Neural cell (in vitro differentiated cells): ENCODE data around the gene KCNE3. TPM values are rescaled to one million over a fixed set of nuclear protein-coding genes. Genes with fewer than 3 reads are reported as not detected.

Experiments used
- H2AFZ ChIP-seq: fragments of 200-600, 300-800 bp; sonication (generic), shearing (Covaris generic); 2 replicates; pipeline ENCODE4 v1.6.0; 2014; ENCODE audit warnings: low read depth, mild to moderate bottlenecking, antibody characterized with exemption, low read length, moderate library complexity
- H3F3A ChIP-seq: fragments of 200-600 bp; shearing (Covaris generic); 2 replicates; pipeline ENCODE4 v1.6.1; 2016; ENCODE audit warnings: mild to moderate bottlenecking, moderate library complexity, mixed read lengths, antibody characterized with exemption, low read length; ENCODE audit not compliant: insufficient read depth, poor library complexity, severe bottlenecking
- H3K27ac ChIP-seq: fragments of 200-600, 300-800 bp; sonication (generic), shearing (Covaris generic); 2 replicates; pipeline ENCODE4 v1.5.1; 2014; ENCODE audit warnings: mild to moderate bottlenecking, low read length, moderate library complexity
- H3K27me3 ChIP-seq: fragments of 300-800, 200-600 bp; sonication (generic), shearing (Covaris generic); 2 replicates; pipeline ENCODE4 v1.6.0; 2014; ENCODE audit warnings: mild to moderate bottlenecking, low read depth, low read length, moderate library complexity; ENCODE audit not compliant: insufficient read depth
- H3K36me3 ChIP-seq: fragments of 300-800, 200-600 bp; sonication (generic), shearing (Covaris generic); 2 replicates; pipeline ENCODE4 v1.5.1; 2014; ENCODE audit warnings: mild to moderate bottlenecking, antibody characterized with exemption, low read length, moderate library complexity; ENCODE audit not compliant: insufficient read depth
- H3K4me2 ChIP-seq: fragments of 300-800, 200-600 bp; sonication (generic), shearing (Covaris generic); 2 replicates; pipeline ENCODE4 v1.6.0; 2014; ENCODE audit warnings: mild to moderate bottlenecking, low read length
- H3K4me3 ChIP-seq: fragments of 300-800, 200-600 bp; sonication (generic), shearing (Covaris generic); 2 replicates; pipeline ENCODE4 v1.5.1; 2014; ENCODE audit warnings: mild to moderate bottlenecking, low read length, moderate library complexity
- H3K79me2 ChIP-seq: fragments of 200-600 bp; shearing (Covaris generic); replicated peaks from 2 replicates; pipeline ENCODE4 v1.6.0; 2014; ENCODE audit warnings: mild to moderate bottlenecking, low read length, moderate library complexity; ENCODE audit not compliant: insufficient read depth
- H3K9ac ChIP-seq: fragments of 300-800, 200-600 bp; sonication (generic), shearing (Covaris generic); 2 replicates; pipeline ENCODE4 v1.6.1; 2016; ENCODE audit warnings: mild to moderate bottlenecking, low read length, mixed read lengths
- H3K9me2 ChIP-seq: fragments of 200-600 bp; shearing (Covaris generic); 2 replicates; pipeline ENCODE4 v1.6.1; 2016; ENCODE audit warnings: mild to moderate bottlenecking, low read length, mixed read lengths; ENCODE audit not compliant: insufficient read depth
- H3K9me3 ChIP-seq: fragments of 200-600, 300-800 bp; sonication (generic), shearing (Covaris generic); 2 replicates; pipeline ENCODE4 v1.6.1; 2016; ENCODE audit warnings: mild to moderate bottlenecking, mixed run types, low read length, moderate library complexity, mixed read lengths
- H4K20me1 ChIP-seq: fragments of 200-600 bp; shearing (Covaris generic); 2 replicates; pipeline ENCODE4 v1.6.1; 2016; ENCODE audit warnings: mild to moderate bottlenecking, mixed run types; ENCODE audit not compliant: insufficient read depth
- CTCF ChIP-seq: fragments of 450-650 bp; IDR thresholded peaks from 2 replicates; pipeline ENCODE4 v1.5.1; 2014; ENCODE audit warnings: antibody characterized with exemption, mild to moderate bottlenecking, moderate library complexity; ENCODE audit not compliant: poor library complexity, severe bottlenecking
- EP300 ChIP-seq: fragments of 450-650 bp; conservative IDR thresholded peaks from 2 replicates; pipeline ENCODE4 v1.6.1; 2014; ENCODE audit warnings: antibody characterized with exemption, mild to moderate bottlenecking, moderate library complexity; ENCODE audit not compliant: poor library complexity, severe bottlenecking
- EZH2 ChIP-seq: fragments of 200-600, 300-800 bp; shearing (Covaris generic), sonication (generic); IDR thresholded peaks from 2 replicates; pipeline ENCODE4 v1.6.1; 2014; ENCODE audit warnings: antibody characterized with exemption, low read length, borderline replicate concordance, mild to moderate bottlenecking; ENCODE audit not compliant: insufficient read depth, poor library complexity, severe bottlenecking
- MXI1 ChIP-seq: fragments of 450-650 bp; conservative IDR thresholded peaks from 2 replicates; pipeline ENCODE4 v1.6.1; 2014; ENCODE audit warnings: antibody characterized with exemption, mild to moderate bottlenecking; ENCODE audit not compliant: poor library complexity, severe bottlenecking
- POLR2AphosphoS5 ChIP-seq: IDR thresholded peaks from 2 replicates; pipeline ENCODE4 v1.6.1; 2012
- RAD21 ChIP-seq: fragments of 450-650 bp; conservative IDR thresholded peaks from 2 replicates; pipeline ENCODE4 v1.6.1; 2014; ENCODE audit warnings: antibody characterized with exemption, mild to moderate bottlenecking, moderate library complexity
- REST ChIP-seq: IDR thresholded peaks from 2 replicates; pipeline ENCODE4 v1.6.1; 2012; ENCODE audit warnings: borderline replicate concordance
- SMC3 ChIP-seq: fragments of 450-650 bp; conservative IDR thresholded peaks from 2 replicates; pipeline ENCODE4 v1.6.1; 2014; ENCODE audit warnings: antibody characterized with exemption, mild to moderate bottlenecking, moderate library complexity; ENCODE audit not compliant: poor library complexity
- TAF1 ChIP-seq: IDR thresholded peaks from 2 replicates; pipeline ENCODE4 v1.6.1; 2012; ENCODE audit warnings: low read depth
- polyA plus RNA-seq: library from polyadenylated mRNA; depleted of rRNA; stranded (reverse); fragments of >200 nt; gene quantifications from 2 replicates; pipeline ENCODE4 v1.2.3, GENCODE V29; 2014

Gene KCNE3
- polyA plus RNA-seq, 1 donor from 2014 or later, result not detected

DNA sequence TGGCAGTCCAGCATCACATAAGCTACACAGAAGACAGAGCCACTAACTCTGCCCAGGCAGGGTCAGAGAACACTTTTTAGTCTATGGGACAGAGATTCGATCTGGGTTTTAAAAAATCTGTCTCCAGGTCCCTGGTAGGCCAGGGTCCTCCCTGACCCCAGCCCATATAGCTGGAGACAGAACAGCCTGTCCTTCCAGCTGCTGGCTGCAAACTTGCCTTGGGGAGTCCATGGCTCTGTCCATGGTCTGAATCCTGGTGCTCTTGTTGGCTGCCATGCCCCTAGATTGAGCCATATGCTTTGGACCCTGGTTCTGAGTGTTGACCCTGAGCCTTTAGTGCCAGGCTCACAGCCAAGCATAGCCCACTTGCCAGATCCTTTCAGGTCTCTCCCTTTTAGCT, 39.5 kb upstream of the KCNE3 start:
- no peak overlapping the region for H3K27ac ChIP-seq

GRCh38 chr11:74505911-74506310, 38.6 kb upstream of the KCNE3 start:
- H4K20me1 ChIP-seq, result no peaks in the 10 kb centered on the region
- no peak overlapping the region for H3K4me2 ChIP-seq
- H3K27ac ChIP-seq, result no peak overlapping the region
- H2AFZ ChIP-seq, result no peak overlapping the region
- H3K27me3 ChIP-seq, result no peaks in the 10 kb centered on the region
- H3K36me3 ChIP-seq, result no peaks in the 10 kb centered on the region
- H3F3A ChIP-seq, result no peaks in the 10 kb centered on the region
- no peaks in the 10 kb centered on the region for H3K9me2 ChIP-seq
- no peak overlapping the region for H3K4me3 ChIP-seq
- TF ChIP-seq RAD21, result no peak
- TF ChIP-seq POLR2AphosphoS5, result no peak
- no peak for TF ChIP-seq TAF1
- no peak for TF ChIP-seq EP300
- no peak for TF ChIP-seq REST
- TF ChIP-seq MXI1, result no peak
- no peak for TF ChIP-seq SMC3
- no peak for TF ChIP-seq EZH2
- no peak for TF ChIP-seq CTCF
- H3K9ac ChIP-seq, result no peak overlapping the region
- peaks cover 5% of the 10 kb centered on the region for H3K9me3 ChIP-seq
- no peaks in the 10 kb centered on the region for H3K79me2 ChIP-seq

More for the DNA sequence above, 39.5 kb upstream of the KCNE3 start:
- H3F3A ChIP-seq, result no peaks in the 10 kb centered on the region
- H3K9me2 ChIP-seq, result no peaks in the 10 kb centered on the region
- TF ChIP-seq MXI1 (no peak), CTCF (no peak), EP300 (no peak), EZH2 (no peak), TAF1 (no peak)
- H2AFZ ChIP-seq, result no peak overlapping the region
- H3K9ac ChIP-seq, result no peak overlapping the region
- H3K4me2 ChIP-seq, result no peak overlapping the region
- no peaks in the 10 kb centered on the region for H3K27me3 ChIP-seq
- H3K4me3 ChIP-seq, result no peak overlapping the region
- no peaks in the 10 kb centered on the region for H3K36me3 ChIP-seq
- peaks cover 5% of the 10 kb centered on the region for H3K9me3 ChIP-seq
- no peaks in the 10 kb centered on the region for H4K20me1 ChIP-seq
- H3K79me2 ChIP-seq, result no peaks in the 10 kb centered on the region
